Osteoblast (primary cell): ENCODE data around the gene COX20. TPM values are rescaled to one million over a fixed set of nuclear protein-coding genes. Genes with fewer than 3 reads are reported as not detected.

Experiments
- DNase-seq: peaks from one replicate; pipeline ENCODE4 v3.0.0; 2011; ENCODE audit warnings: low spot score, mixed read lengths; ENCODE audit not compliant: insufficient read length; ENCODE audit errors: missing footprints
- H2AFZ ChIP-seq: 2 replicates; pipeline ENCODE4 v1.6.0; 2011; ENCODE audit warnings: mild to moderate bottlenecking, low read length
- H3K27ac ChIP-seq: 2 replicates; pipeline ENCODE4 v1.5.1; 2011; ENCODE audit warnings: mild to moderate bottlenecking, low read depth, low read length, moderate library complexity
- H3K27me3 ChIP-seq: 2 replicates; pipeline ENCODE4 v1.6.0; 2012; ENCODE audit warnings: mild to moderate bottlenecking, control low read depth, inconsistent platforms, low read length, moderate library complexity; ENCODE audit not compliant: insufficient read depth
- H3K36me3 ChIP-seq: 2 replicates; pipeline ENCODE4 v1.5.1; 2011; ENCODE audit warnings: mild to moderate bottlenecking, low read length, control low read depth, moderate library complexity; ENCODE audit not compliant: insufficient read depth
- H3K4me1 ChIP-seq: 2 replicates; pipeline ENCODE4 v1.5.1; 2011; ENCODE audit warnings: mild to moderate bottlenecking, low read length, control low read depth, moderate library complexity; ENCODE audit not compliant: insufficient read depth
- H3K4me2 ChIP-seq: 2 replicates; pipeline ENCODE4 v1.6.0; 2011; ENCODE audit warnings: mild to moderate bottlenecking, low read length; ENCODE audit not compliant: insufficient read depth
- H3K4me3 ChIP-seq: fragments of 200-600 bp; sonication (generic); 3 replicates; pipeline ENCODE4 v1.5.1; 2012; ENCODE audit warnings: mild to moderate bottlenecking, low read length, inconsistent platforms; ENCODE audit not compliant: insufficient read depth
- H3K79me2 ChIP-seq: 2 replicates; pipeline ENCODE4 v1.6.0; 2012; ENCODE audit warnings: mild to moderate bottlenecking, low read length, control low read depth, inconsistent platforms; ENCODE audit not compliant: insufficient read depth
- H3K9me3 ChIP-seq: 2 replicates; pipeline ENCODE4 v1.5.1; 2011; ENCODE audit warnings: low read depth, low read length, control low read depth
- H4K20me1 ChIP-seq: 2 replicates; pipeline ENCODE4 v1.6.0; 2012; ENCODE audit warnings: mild to moderate bottlenecking, low read length, control low read depth; ENCODE audit not compliant: insufficient read depth
- total RNA-seq: library from RNA; depleted of rRNA; stranded (reverse); fragments of >200 nt; gene quantifications from 2 replicates; pipeline ENCODE4 v1.2.3, GENCODE V29; 2012
- TF ChIP-seq, protein P1 (sequence below): IDR thresholded peaks from 2 replicates; pipeline ENCODE4 v1.5.1; 2011; ENCODE audit warnings: mild to moderate bottlenecking, low read depth, low read length, moderate library complexity; ENCODE audit errors: extremely low read depth

COX20 gene
- total RNA-seq, 1 donor, result 35.8 TPM

- no peaks in the 10 kb centered on the region for H3K36me3 ChIP-seq
- H3K27me3 ChIP-seq, result no peaks in the 10 kb centered on the region
- no peaks in the 10 kb centered on the region for H3K9me3 ChIP-seq
- no peak overlapping the region for H3K4me2 ChIP-seq
- H3K79me2 ChIP-seq, result no peaks in the 10 kb centered on the region
- H4K20me1 ChIP-seq, result no peaks in the 10 kb centered on the region
- peak; percentile 18 for DNase-seq
- H3K27ac ChIP-seq, result no peak overlapping the region
- H3K4me3 ChIP-seq, result no peak overlapping the region
- no peaks in the 10 kb centered on the region for H3K4me1 ChIP-seq
- TF ChIP-seq, protein P1, sequence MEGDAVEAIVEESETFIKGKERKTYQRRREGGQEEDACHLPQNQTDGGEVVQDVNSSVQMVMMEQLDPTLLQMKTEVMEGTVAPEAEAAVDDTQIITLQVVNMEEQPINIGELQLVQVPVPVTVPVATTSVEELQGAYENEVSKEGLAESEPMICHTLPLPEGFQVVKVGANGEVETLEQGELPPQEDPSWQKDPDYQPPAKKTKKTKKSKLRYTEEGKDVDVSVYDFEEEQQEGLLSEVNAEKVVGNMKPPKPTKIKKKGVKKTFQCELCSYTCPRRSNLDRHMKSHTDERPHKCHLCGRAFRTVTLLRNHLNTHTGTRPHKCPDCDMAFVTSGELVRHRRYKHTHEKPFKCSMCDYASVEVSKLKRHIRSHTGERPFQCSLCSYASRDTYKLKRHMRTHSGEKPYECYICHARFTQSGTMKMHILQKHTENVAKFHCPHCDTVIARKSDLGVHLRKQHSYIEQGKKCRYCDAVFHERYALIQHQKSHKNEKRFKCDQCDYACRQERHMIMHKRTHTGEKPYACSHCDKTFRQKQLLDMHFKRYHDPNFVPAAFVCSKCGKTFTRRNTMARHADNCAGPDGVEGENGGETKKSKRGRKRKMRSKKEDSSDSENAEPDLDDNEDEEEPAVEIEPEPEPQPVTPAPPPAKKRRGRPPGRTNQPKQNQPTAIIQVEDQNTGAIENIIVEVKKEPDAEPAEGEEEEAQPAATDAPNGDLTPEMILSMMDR, result no peak
- no peak overlapping the region for H2AFZ ChIP-seq
These were observed 32.8 kb upstream of the COX20 start for GRCh38 chr1:244802556-244803239.

DNA sequence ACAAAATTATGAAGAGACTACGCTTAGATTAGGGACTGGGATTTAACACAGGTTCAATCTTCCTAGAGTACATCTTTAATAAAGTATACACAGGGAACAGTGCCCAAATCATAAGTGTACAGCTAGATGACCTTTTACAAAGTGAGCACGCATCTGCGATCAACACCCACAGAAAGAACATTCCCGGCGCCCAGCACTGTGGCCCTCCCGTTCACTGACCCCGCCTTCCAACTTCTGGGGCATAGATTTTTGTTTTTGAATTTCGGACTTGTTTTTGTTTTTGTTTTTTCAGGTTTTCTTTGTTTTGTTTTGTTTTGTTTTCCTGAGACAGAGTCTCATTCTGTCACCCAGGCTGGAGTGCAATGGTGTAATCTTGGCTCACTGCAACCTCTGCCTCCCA lies 30.6 kb upstream of the COX20 start:
- no peaks in the 10 kb centered on the region for H3K4me1 ChIP-seq
- TF ChIP-seq, protein P1, result no peak
- H4K20me1 ChIP-seq, result no peaks in the 10 kb centered on the region
- no peaks in the 10 kb centered on the region for H3K27me3 ChIP-seq
- H3K4me3 ChIP-seq, result no peak overlapping the region
- no peak for DNase-seq
- no peak overlapping the region for H3K4me2 ChIP-seq
- H3K79me2 ChIP-seq, result no peaks in the 10 kb centered on the region
- H2AFZ ChIP-seq, result no peak overlapping the region
- H3K36me3 ChIP-seq, result no peaks in the 10 kb centered on the region
- no peak overlapping the region for H3K27ac ChIP-seq
- H3K9me3 ChIP-seq, result no peaks in the 10 kb centered on the region

DNA sequence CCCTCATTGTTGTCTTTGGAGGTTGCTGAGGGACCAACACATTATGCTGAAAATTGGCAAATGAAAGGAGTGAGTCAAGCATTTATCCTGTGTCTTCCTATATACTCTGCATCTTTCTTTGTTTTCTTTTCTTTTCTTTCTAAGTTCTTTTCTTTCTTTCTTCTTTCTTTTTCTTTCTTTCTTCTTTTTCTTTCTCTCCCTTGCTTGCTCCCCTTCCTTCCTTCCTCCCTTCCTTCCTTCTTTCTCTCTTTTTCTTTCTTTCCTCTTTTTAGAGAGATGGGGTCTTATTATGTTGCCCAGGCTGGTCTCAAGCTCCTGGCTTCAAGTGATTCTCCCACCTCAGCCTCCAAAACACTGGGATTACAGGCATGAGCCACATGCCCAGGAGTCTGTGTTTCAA lies 28.3 kb upstream of the COX20 start:
- TF ChIP-seq, protein P1, result no peak
- H3K36me3 ChIP-seq, result no peaks in the 10 kb centered on the region
- peak; percentile 43 for DNase-seq
- H3K9me3 ChIP-seq, result no peaks in the 10 kb centered on the region
- no peak overlapping the region for H2AFZ ChIP-seq
- H4K20me1 ChIP-seq, result no peaks in the 10 kb centered on the region
- H3K27me3 ChIP-seq, result no peaks in the 10 kb centered on the region
- no peaks in the 10 kb centered on the region for H3K4me1 ChIP-seq
- H3K4me2 ChIP-seq, result no peak overlapping the region
- no peak overlapping the region for H3K27ac ChIP-seq
- no peaks in the 10 kb centered on the region for H3K79me2 ChIP-seq
- H3K4me3 ChIP-seq, result no peak overlapping the region

GRCh38 chr1:244810221-244810620 lies 25.2 kb upstream of the COX20 start:
- no peak overlapping the region for H2AFZ ChIP-seq
- no peaks in the 10 kb centered on the region for H3K79me2 ChIP-seq
- H4K20me1 ChIP-seq, result no peaks in the 10 kb centered on the region
- TF ChIP-seq, protein P1, result no peak
- no peaks in the 10 kb centered on the region for H3K27me3 ChIP-seq
- DNase-seq, result no peak
- no peaks in the 10 kb centered on the region for H3K9me3 ChIP-seq
- no peak overlapping the region for H3K4me3 ChIP-seq
- H3K27ac ChIP-seq, result no peak overlapping the region
- H3K36me3 ChIP-seq, result no peaks in the 10 kb centered on the region
- H3K4me2 ChIP-seq, result no peak overlapping the region
- no peaks in the 10 kb centered on the region for H3K4me1 ChIP-seq
